HG03558 (cell line): Measurements from ENCODE around the gene MANBA.
"Not testable (repeated sequence)": the region's sequence is repeated elsewhere in the genome, so short reads cannot be mapped to it uniquely, and the experiment has no call there.

ENCODE experiments used
- ATAC-seq: cut with Tn5 transposase; IDR thresholded peaks from one replicate; pipeline ENCODE4 v1.9.1; 2021; ENCODE audit warnings: moderate number of reproducible peaks; ENCODE audit not compliant: unreplicated experiment; ENCODE audit errors: extremely low read depth

MANBA gene

GRCh38 chr4:102772738-102773340 lies 12.1 kb upstream of the MANBA start:
- no peak for ATAC-seq

- ATAC-seq = no peak
Measured at GRCh38 chr4:102764901-102765300, 4.1 kb upstream of the MANBA start.

- ATAC-seq = no peak
Measured at GRCh38 chr4:102761906-102762305, 1.1 kb upstream of the MANBA start.

GRCh38 chr4:102761296-102761701 lies 531 bp upstream of the MANBA start:
- peak; percentile 1 for ATAC-seq

GRCh38 chr4:102759831-102760644 lies 730 bp downstream of the MANBA start:
- peak; percentile 27 for ATAC-seq

GRCh38 chr4:102758241-102759160 lies 2.3 kb downstream of the MANBA start:
- no peak for ATAC-seq

GRCh38 chr4:102757681-102758080 lies 3.1 kb downstream of the MANBA start:
- ATAC-seq = no peak

- no peak for ATAC-seq
Measured at GRCh38 chr4:102754044-102754443, 6.7 kb downstream of the MANBA start.

- ATAC-seq = no peak
Measured at GRCh38 chr4:102751941-102752340, 8.8 kb downstream of the MANBA start.

GRCh38 chr4:102743352-102743751 lies 17.4 kb downstream of the MANBA start:
- ATAC-seq = peak; percentile 78

GRCh38 chr4:102738802-102739201 lies 22.0 kb downstream of the MANBA start:
- not testable (repeated sequence) for ATAC-seq

GRCh38 chr4:102736636-102737549 lies 23.9 kb downstream of the MANBA start:
- ATAC-seq = no peak

- ATAC-seq = no peak
Measured at GRCh38 chr4:102735582-102735981, 25.2 kb downstream of the MANBA start.

GRCh38 chr4:102734591-102735385 lies 26.0 kb downstream of the MANBA start:
- peak; percentile 99 for ATAC-seq

GRCh38 chr4:102734116-102734515 lies 26.7 kb downstream of the MANBA start:
- no peak for ATAC-seq

GRCh38 chr4:102733084-102733483 lies 27.7 kb downstream of the MANBA start:
- no peak for ATAC-seq

GRCh38 chr4:102732678-102733077 lies 28.1 kb downstream of the MANBA start:
- ATAC-seq = no peak

- no peak for ATAC-seq
Measured at GRCh38 chr4:102730968-102731533, 29.7 kb downstream of the MANBA start.

GRCh38 chr4:102729486-102729885 lies 31.3 kb downstream of the MANBA start:
- ATAC-seq = not testable (repeated sequence)
